ENCODE measurements around the gene GLUD1. TPM values are rescaled to one million over a fixed set of nuclear protein-coding genes. Genes with fewer than 3 reads are reported as not detected.
"Not testable (repeated sequence)": the region's sequence is repeated elsewhere in the genome, so short reads cannot be mapped to it uniquely, and the experiment has no call there.

GLUD1 gene
- total RNA-seq, 1 donor from 2014 or later: 133 TPM

GRCh38 chr10:87008303-87008702 lies 86.3 kb downstream of the GLUD1 start:
- H3K27ac ChIP-seq; intact Hi-C loops (cut with DNase I): not testable (repeated sequence)

GRCh38 chr10:87007674-87008073 lies 87.0 kb downstream of the GLUD1 start:
- intact Hi-C loops (cut with DNase I); H3K27ac ChIP-seq; H3K9me3 ChIP-seq; H3K36me3 ChIP-seq; DNase-seq (ENCODE audit: extremely low spot score in 2 of 2); H3K27me3 ChIP-seq; H3K4me3 ChIP-seq; H3K4me1 ChIP-seq: not testable (repeated sequence)

More at GRCh38 chr10:87008303-87008702, 86.3 kb downstream of the GLUD1 start:
- not testable (repeated sequence) for H3K36me3 ChIP-seq; H3K27me3 ChIP-seq; H3K9me3 ChIP-seq; DNase-seq (ENCODE audit: extremely low spot score in 2 of 2); H3K4me1 ChIP-seq; H3K4me3 ChIP-seq

DNA sequence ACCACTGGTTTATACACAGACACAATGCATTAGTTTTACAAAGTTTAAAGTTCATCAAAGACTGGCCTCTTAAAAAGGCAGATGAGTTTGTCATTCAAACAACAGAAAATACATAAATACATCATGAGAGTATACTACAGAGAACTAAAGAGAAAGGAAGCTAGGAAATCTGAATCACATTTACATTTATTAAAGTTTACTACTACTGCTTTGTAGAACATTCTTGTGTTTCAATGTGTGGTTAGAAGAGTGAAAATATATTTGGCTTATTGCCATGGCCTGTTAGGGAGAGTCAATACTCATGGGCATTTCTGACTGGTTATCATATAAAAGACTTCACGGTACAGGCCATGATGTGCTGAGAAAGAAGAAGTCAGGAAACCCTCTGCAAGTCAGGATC lies 87.5 kb downstream of the GLUD1 start:
- DNase-seq (ENCODE audit: extremely low spot score in 2 of 2); H3K9me3 ChIP-seq; H3K4me3 ChIP-seq; H3K4me1 ChIP-seq; H3K36me3 ChIP-seq; intact Hi-C loops (cut with DNase I); H3K27me3 ChIP-seq; H3K27ac ChIP-seq: not testable (repeated sequence)

DNA sequence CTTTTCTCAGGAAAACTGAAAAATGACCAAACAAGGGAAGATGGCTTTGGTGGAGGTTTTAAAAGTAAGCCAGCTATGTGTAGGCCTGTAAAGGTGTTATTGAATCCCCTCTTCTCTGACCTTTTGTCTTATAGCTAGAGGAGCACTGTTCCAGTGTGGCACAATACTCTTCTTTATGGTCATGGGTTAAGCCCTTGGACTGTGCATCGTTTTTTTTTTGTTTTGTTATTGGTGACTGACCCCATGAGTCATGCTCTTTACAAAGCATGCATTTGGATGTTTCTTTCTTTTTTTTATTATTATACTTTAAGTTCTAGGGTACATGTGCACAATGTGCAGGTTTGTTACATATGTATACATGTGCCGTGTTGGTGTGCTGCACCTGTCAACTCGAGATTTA lies 94.2 kb downstream of the GLUD1 start:
- no peak overlapping the region for H3K27ac ChIP-seq
- H3K9me3 ChIP-seq: no peaks in the 10 kb centered on the region
- no peaks in the 10 kb centered on the region for H3K4me1 ChIP-seq
- H3K27me3 ChIP-seq: no peaks in the 10 kb centered on the region
- intact Hi-C loops (cut with DNase I): no loop called here
- no peaks in the 10 kb centered on the region for H3K36me3 ChIP-seq
- DNase-seq (ENCODE audit: extremely low spot score in 2 of 2): no peak
- TF ChIP-seq POLR2A (IDR thresholded peaks at IDR 0.05): no peak
- TF ChIP-seq, protein P1, sequence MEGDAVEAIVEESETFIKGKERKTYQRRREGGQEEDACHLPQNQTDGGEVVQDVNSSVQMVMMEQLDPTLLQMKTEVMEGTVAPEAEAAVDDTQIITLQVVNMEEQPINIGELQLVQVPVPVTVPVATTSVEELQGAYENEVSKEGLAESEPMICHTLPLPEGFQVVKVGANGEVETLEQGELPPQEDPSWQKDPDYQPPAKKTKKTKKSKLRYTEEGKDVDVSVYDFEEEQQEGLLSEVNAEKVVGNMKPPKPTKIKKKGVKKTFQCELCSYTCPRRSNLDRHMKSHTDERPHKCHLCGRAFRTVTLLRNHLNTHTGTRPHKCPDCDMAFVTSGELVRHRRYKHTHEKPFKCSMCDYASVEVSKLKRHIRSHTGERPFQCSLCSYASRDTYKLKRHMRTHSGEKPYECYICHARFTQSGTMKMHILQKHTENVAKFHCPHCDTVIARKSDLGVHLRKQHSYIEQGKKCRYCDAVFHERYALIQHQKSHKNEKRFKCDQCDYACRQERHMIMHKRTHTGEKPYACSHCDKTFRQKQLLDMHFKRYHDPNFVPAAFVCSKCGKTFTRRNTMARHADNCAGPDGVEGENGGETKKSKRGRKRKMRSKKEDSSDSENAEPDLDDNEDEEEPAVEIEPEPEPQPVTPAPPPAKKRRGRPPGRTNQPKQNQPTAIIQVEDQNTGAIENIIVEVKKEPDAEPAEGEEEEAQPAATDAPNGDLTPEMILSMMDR (IDR thresholded peaks at IDR 0.05): no peak
- no peak for TF ChIP-seq POLR2AphosphoS5 (IDR thresholded peaks at IDR 0.05; ENCODE audit: insufficient read depth in 1 of 2, low read depth in 1 of 2)
- no peak overlapping the region for H3K4me3 ChIP-seq

Small RNAs within 50 kb of the gene (small RNA-seq; reads per million reads assigned to genes)
- 0.52 reads per million for gene AL136982.5
- not detected for gene FAM25A
- gene RNU6-529P: not detected

Other genes starting within 250 kb of the GLUD1 start
- 57.2 TPM for gene MMRN2, start 137.2 kb downstream of the GLUD1 start, total RNA-seq
- gene SNCG, start 136.2 kb downstream of the GLUD1 start, total RNA-seq: 36.6 TPM
- 374 TPM for gene ADIRF, start 126.4 kb downstream of the GLUD1 start, total RNA-seq
- gene FAM25A, start 74.5 kb downstream of the GLUD1 start, total RNA-seq: 40.0 TPM
- 27.5 TPM for gene SHLD2, start 363 bp upstream of the GLUD1 start, total RNA-seq
- 0.98 TPM for gene NUTM2A, start 130.6 kb upstream of the GLUD1 start, total RNA-seq